Muscle layer of colon (tissue), 2 donors: ENCODE measurements around the gene MACROD2.

Experiments
- H3K27ac ChIP-seq: one replicate; pipeline ENCODE4 v1.7.0; 2013; ENCODE audit warnings: low read depth, mild to moderate bottlenecking, low read length, moderate library complexity
- H3K27me3 ChIP-seq, 2 donors: one replicate each; pipeline ENCODE4 v1.7.0; 2013; ENCODE audit warnings: low read length in 2 of 2, mild to moderate bottlenecking in 2 of 2; ENCODE audit not compliant: insufficient read depth in 2 of 2, control insufficient read depth in 1 of 2
- H3K36me3 ChIP-seq: one replicate; pipeline ENCODE4 v1.7.0; 2013; ENCODE audit warnings: mild to moderate bottlenecking, low read length; ENCODE audit not compliant: insufficient read depth
- H3K4me1 ChIP-seq: one replicate; pipeline ENCODE4 v1.7.0; 2013; ENCODE audit warnings: mild to moderate bottlenecking, low read length; ENCODE audit not compliant: insufficient read depth
- H3K4me3 ChIP-seq, 2 donors: one replicate each; pipeline ENCODE4 v1.7.0; 2013; ENCODE audit warnings: low read length in 2 of 2, low read depth in 1 of 2, mild to moderate bottlenecking in 1 of 2, moderate library complexity in 1 of 2
- H3K9ac ChIP-seq: one replicate; pipeline ENCODE4 v1.7.0; 2013; ENCODE audit warnings: low read length
- H3K9me3 ChIP-seq: one replicate; pipeline ENCODE4 v1.7.0; 2013; ENCODE audit warnings: mild to moderate bottlenecking, low read length
- donor health status: abdominal sarcoma.
- donor health status: Adenocarcinoma of cecum.

MACROD2 gene

GRCh38 chr20:15860850-15861249 is 1865.5 kb downstream of the MACROD2 start:
- Histone ChIP-seq H3K36me3 (no peaks in the 10 kb centered on the region), H3K9ac (no peak overlapping the region), H3K4me1 (peaks cover 4% of the 10 kb centered on the region), H3K9me3 (no peaks in the 10 kb centered on the region), H3K27me3 (no peaks in the 10 kb centered on the region), H3K4me3 (no peak overlapping the region), H3K27ac (no peak overlapping the region)

- H3K9ac ChIP-seq = no peak overlapping the region
- no peak overlapping the region for H3K27ac ChIP-seq
- H3K4me1 ChIP-seq = peaks cover 10% of the 10 kb centered on the region
- H3K36me3 ChIP-seq = no peaks in the 10 kb centered on the region
- no peak overlapping the region for H3K4me3 ChIP-seq
- no peaks in the 10 kb centered on the region for H3K27me3 ChIP-seq
- H3K9me3 ChIP-seq = no peaks in the 10 kb centered on the region
These were observed 1866.9 kb downstream of the MACROD2 start for GRCh38 chr20:15862178-15862577.

- Histone ChIP-seq H3K9me3 (no peaks in the 10 kb centered on the region), H3K27ac (no peak overlapping the region), H3K9ac (no peak overlapping the region), H3K4me1 (peaks cover 11% of the 10 kb centered on the region), H3K27me3 (no peaks in the 10 kb centered on the region), H3K4me3 (no peak overlapping the region), H3K36me3 (no peaks in the 10 kb centered on the region)
These were observed 1868.4 kb downstream of the MACROD2 start for GRCh38 chr20:15863735-15864134.

- no peak overlapping the region for H3K9ac ChIP-seq
- no peaks in the 10 kb centered on the region for H3K36me3 ChIP-seq
- peaks cover 11% of the 10 kb centered on the region for H3K4me1 ChIP-seq
- H3K4me3 ChIP-seq = no peak overlapping the region
- no peaks in the 10 kb centered on the region for H3K9me3 ChIP-seq
- H3K27ac ChIP-seq = no peak overlapping the region
- H3K27me3 ChIP-seq = no peaks in the 10 kb centered on the region
These were observed 1870.2 kb downstream of the MACROD2 start for GRCh38 chr20:15865553-15865952.

- Histone ChIP-seq H3K27me3 (no peaks in the 10 kb centered on the region), H3K9me3 (no peaks in the 10 kb centered on the region), H3K27ac (no peak overlapping the region), H3K36me3 (no peaks in the 10 kb centered on the region), H3K4me3 (no peak overlapping the region), H3K4me1 (peaks cover 11% of the 10 kb centered on the region), H3K9ac (no peak overlapping the region)
These were observed 1871.8 kb downstream of the MACROD2 start for GRCh38 chr20:15866916-15867730.

- no peaks in the 10 kb centered on the region for H3K36me3 ChIP-seq
- H3K9ac ChIP-seq = no peak overlapping the region
- H3K4me1 ChIP-seq = peaks cover 11% of the 10 kb centered on the region
- no peaks in the 10 kb centered on the region for H3K9me3 ChIP-seq
- H3K4me3 ChIP-seq = no peak overlapping the region
- H3K27me3 ChIP-seq = no peaks in the 10 kb centered on the region
- H3K27ac ChIP-seq = no peak overlapping the region
These were observed 1872.6 kb downstream of the MACROD2 start for GRCh38 chr20:15867899-15868298.

GRCh38 chr20:15875446-15875845 is 1880.1 kb downstream of the MACROD2 start:
- no peak overlapping the region for H3K4me3 ChIP-seq
- H3K27ac ChIP-seq = no peak overlapping the region
- no peaks in the 10 kb centered on the region for H3K4me1 ChIP-seq
- no peaks in the 10 kb centered on the region for H3K27me3 ChIP-seq
- no peak overlapping the region for H3K9ac ChIP-seq
- no peaks in the 10 kb centered on the region for H3K36me3 ChIP-seq
- no peaks in the 10 kb centered on the region for H3K9me3 ChIP-seq

- Histone ChIP-seq H3K27me3 (no peaks in the 10 kb centered on the region), H3K4me3 (no peak overlapping the region), H3K36me3 (no peaks in the 10 kb centered on the region), H3K9me3 (no peaks in the 10 kb centered on the region), H3K4me1 (no peaks in the 10 kb centered on the region), H3K27ac (no peak overlapping the region), H3K9ac (no peak overlapping the region)
These were observed 1887.2 kb downstream of the MACROD2 start for GRCh38 chr20:15882553-15882952.

GRCh38 chr20:15886250-15886649 is 1890.9 kb downstream of the MACROD2 start:
- no peaks in the 10 kb centered on the region for H3K36me3 ChIP-seq
- no peaks in the 10 kb centered on the region for H3K9me3 ChIP-seq
- peaks cover 7% of the 10 kb centered on the region for H3K4me1 ChIP-seq
- no peak overlapping the region for H3K4me3 ChIP-seq
- no peaks in the 10 kb centered on the region for H3K27me3 ChIP-seq
- H3K9ac ChIP-seq = no peak overlapping the region
- H3K27ac ChIP-seq = no peak overlapping the region

- Histone ChIP-seq H3K4me3 (no peak overlapping the region), H3K36me3 (no peaks in the 10 kb centered on the region), H3K27ac (no peak overlapping the region), H3K9ac (no peak overlapping the region), H3K4me1 (peaks cover 7% of the 10 kb centered on the region), H3K27me3 (no peaks in the 10 kb centered on the region), H3K9me3 (no peaks in the 10 kb centered on the region)
These were observed 1892.1 kb downstream of the MACROD2 start for GRCh38 chr20:15887387-15887786.

GRCh38 chr20:15889061-15889460 is 1893.7 kb downstream of the MACROD2 start:
- no peaks in the 10 kb centered on the region for H3K9me3 ChIP-seq
- peaks cover 7% of the 10 kb centered on the region for H3K4me1 ChIP-seq
- no peak overlapping the region for H3K9ac ChIP-seq
- H3K4me3 ChIP-seq = no peak overlapping the region
- H3K27me3 ChIP-seq = no peaks in the 10 kb centered on the region
- no peaks in the 10 kb centered on the region for H3K36me3 ChIP-seq
- H3K27ac ChIP-seq = no peak overlapping the region
